ENCODE measurements around the gene GPR42. TPM values are rescaled to one million over a fixed set of nuclear protein-coding genes. Genes with fewer than 3 reads are reported as not detected.

Gene GPR42
- total and polyA plus RNA-seq, 11 donors, result not detected

- TF ChIP-seq CTCF (IDR thresholded peaks at IDR 0.05) (no peak), POLR2A (IDR thresholded peaks at IDR 0.05) (no peak)
- WGBS, 4 donors, result 63 to 76% (median 72%) methylated on average over 28 of the region's 28 CpGs
- Histone ChIP-seq H3K27ac (peak overlapping the region in 1 of 12 donors; percentile 84), H3K4me3 (no peak overlapping the region), H3K36me3 (no peaks in the 10 kb centered on the region), H3K27me3 (peaks cover 0 to 9% (median 0%) of the 10 kb centered on the region in 9 donors), H3K4me1 (peaks cover 0 to 26% (median 0%) of the 10 kb centered on the region in 12 donors), H3K9me3 (no peaks in the 10 kb centered on the region)
- ATAC-seq (peak in 1 of 4 donors; percentile 51), DNase-seq (peak in 1 of 5 donors; percentile 58)
- intact Hi-C loops (cut with DNase I), result no loop called here
These were observed 24.4 kb upstream of the GPR42 start for GRCh38 chr19:35346193-35347052.

GRCh38 chr19:35347171-35347929 lies 23.5 kb upstream of the GPR42 start, which contains the start of gene FFAR1:
Gene FFAR1 (plus strand): TSS chr19:35347902. CDS start chr19:35351552, 3,650 bp downstream.
- DNase-seq (peak in 2 of 5 donors; percentile 28 to 37), ATAC-seq (peak in 1 of 4 donors; percentile 49)
- 67 to 70% (median 68%) methylated on average over 18 of the region's 18 CpGs for WGBS, 4 donors
- TF ChIP-seq CTCF (IDR thresholded peaks at IDR 0.05), result no peak
- no peak for TF ChIP-seq POLR2A (IDR thresholded peaks at IDR 0.05)
- Histone ChIP-seq H3K27ac (peak within 1 kb of the TSS in 1 of 12 donors; percentile 84), H3K27me3 (peaks cover 0 to 9% (median 0%) of the 10 kb centered on the region in 9 donors), H3K36me3 (no peaks in the 10 kb centered on the region), H3K4me3 (no peak within 1 kb of the TSS), H3K4me1 (peaks cover 0 to 26% (median 0%) of the 10 kb centered on the region in 12 donors), H3K9me3 (no peaks in the 10 kb centered on the region)
- intact Hi-C loops (cut with DNase I), result no loop called here

GRCh38 chr19:35347930-35348298 lies 23.0 kb upstream of the GPR42 start:
- intact Hi-C loops (cut with DNase I), result no loop called here
- H3K9me3 ChIP-seq, result no peaks in the 10 kb centered on the region
- no peaks in the 10 kb centered on the region for H3K36me3 ChIP-seq
- peaks cover 0 to 31% (median 0%) of the 10 kb centered on the region in 12 donors for H3K4me1 ChIP-seq
- DNase-seq, result peak in 1 of 5 donors; percentile 4
- H3K27ac ChIP-seq, result peak overlapping the region in 1 of 12 donors; percentile 84
- TF ChIP-seq CTCF (IDR thresholded peaks at IDR 0.05), result no peak
- TF ChIP-seq POLR2A (IDR thresholded peaks at IDR 0.05), result no peak
- H3K4me3 ChIP-seq, result no peak overlapping the region
- 78 to 85% (median 83%) methylated on average over 7 of the region's 7 CpGs for WGBS, 4 donors
- no peak for ATAC-seq
- peaks cover 0 to 9% (median 0%) of the 10 kb centered on the region in 9 donors for H3K27me3 ChIP-seq

Data from heart left ventricle (tissue), 16 donors.